Measurements from ENCODE around the gene ACSM3.
A peak's percentile ranks its signal among the peaks of the same experiment; 100 is the strongest.
"Not testable (repeated sequence)": the region's sequence is repeated elsewhere in the genome, so short reads cannot be mapped to it uniquely, and the experiment has no call there.

The ACSM3 gene

GRCh38 chr16:20801278-20801677 is 37.5 kb downstream of the ACSM3 start:
- no peak for DNase-seq (ENCODE audit: low read depth, low spot score)
- H3K4me3 ChIP-seq (ENCODE audit: low read length): no peak overlapping the region

DNA sequence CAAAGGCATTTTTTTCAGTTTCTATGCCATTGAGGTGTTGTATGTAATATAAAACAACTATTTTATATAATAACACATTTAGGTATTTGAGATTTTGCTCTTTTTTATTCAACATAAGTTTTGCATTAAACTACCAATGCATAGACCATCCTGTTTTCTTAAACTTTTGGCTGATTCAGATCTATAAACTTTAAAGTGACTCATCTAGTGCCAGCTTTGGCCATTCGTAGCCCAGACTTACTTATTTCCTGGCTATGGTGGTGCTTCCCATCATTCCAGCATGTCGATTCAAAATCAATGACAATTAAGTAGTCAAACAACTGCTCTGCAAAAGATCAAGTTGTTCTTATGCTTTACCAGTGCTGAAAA is 39.4 kb downstream of the ACSM3 start:
- DNase-seq (ENCODE audit: low read depth, low spot score): no peak
- H3K4me3 ChIP-seq (ENCODE audit: low read length): no peak overlapping the region

- no peak overlapping the region for H3K4me3 ChIP-seq (ENCODE audit: low read length)
- no peak for DNase-seq (ENCODE audit: low read depth, low spot score)
These were observed 39.9 kb downstream of the ACSM3 start for GRCh38 chr16:20803561-20804214.

- DNase-seq (ENCODE audit: low read depth, low spot score); H3K4me3 ChIP-seq (ENCODE audit: low read length): not testable (repeated sequence)
These were observed 41.9 kb downstream of the ACSM3 start for GRCh38 chr16:20805684-20806167.

- DNase-seq (ENCODE audit: low read depth, low spot score): no peak
- no peak within 1 kb of the TSS for H3K4me3 ChIP-seq (ENCODE audit: low read length)
These were observed 42.6 kb downstream of the ACSM3 start, which contains the start of the genes ERI2 and REXO5 for GRCh38 chr16:20806168-20807050. TSS of gene ERI2 (minus strand) at chr16:20806472. CDS start at chr16:20806430, 42 bp downstream. TSS of gene REXO5 (plus strand) at chr16:20806527. CDS start at chr16:20806954, 427 bp downstream.

DNA sequence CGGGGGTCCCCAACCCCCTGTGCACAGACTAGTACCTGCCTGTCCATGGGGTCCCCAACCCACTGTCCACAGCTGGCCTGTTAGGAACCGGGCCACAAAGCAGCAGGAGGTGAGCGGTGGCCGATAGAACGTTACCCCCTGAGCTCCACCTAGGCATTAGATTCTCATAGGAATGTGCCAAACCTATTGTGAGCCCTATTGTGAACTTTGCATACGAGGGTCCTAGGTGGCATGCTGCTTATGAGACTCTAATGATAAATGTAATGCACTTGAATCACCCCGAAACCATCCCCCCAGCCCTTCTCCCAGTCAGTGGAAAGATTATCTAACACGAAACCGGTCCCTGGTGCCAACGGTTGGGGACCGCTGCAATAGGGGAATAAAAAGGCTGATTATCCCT is 44.0 kb downstream of the ACSM3 start:
- no peak overlapping the region for H3K4me3 ChIP-seq (ENCODE audit: low read length)
- no peak for DNase-seq (ENCODE audit: low read depth, low spot score)

DNA sequence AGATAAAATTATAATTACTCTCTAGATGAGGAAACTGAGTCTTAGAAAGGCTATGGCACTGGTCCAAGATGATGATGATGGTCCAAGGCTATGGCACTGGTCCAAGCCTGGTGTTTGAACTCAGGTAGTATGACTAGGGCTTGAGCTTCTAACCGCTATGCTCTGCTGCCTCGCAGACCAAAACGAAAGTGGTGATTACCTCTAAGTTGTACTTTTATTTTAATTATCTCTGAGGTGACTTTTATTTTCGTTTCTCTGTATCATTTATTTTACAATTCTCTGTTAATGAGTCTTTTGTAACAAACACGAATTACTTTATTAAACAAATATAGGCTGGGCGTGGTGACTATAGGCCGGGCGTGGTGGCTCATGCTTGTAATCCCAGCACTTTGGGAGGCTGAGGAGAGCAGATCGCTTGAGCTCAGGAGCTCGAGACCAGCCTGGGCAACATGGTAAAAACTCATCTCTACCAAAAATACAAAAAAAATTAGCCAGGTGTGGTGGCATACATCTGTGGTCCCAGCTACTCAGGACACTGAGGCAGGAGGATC is 48.1 kb downstream of the ACSM3 start:
- no peak for DNase-seq (ENCODE audit: low read depth, low spot score)
- no peak overlapping the region for H3K4me3 ChIP-seq (ENCODE audit: low read length)

GRCh38 chr16:20812510-20812909 is 48.7 kb downstream of the ACSM3 start:
- DNase-seq (ENCODE audit: low read depth, low spot score): no peak
- no peak overlapping the region for H3K4me3 ChIP-seq (ENCODE audit: low read length)

DNA sequence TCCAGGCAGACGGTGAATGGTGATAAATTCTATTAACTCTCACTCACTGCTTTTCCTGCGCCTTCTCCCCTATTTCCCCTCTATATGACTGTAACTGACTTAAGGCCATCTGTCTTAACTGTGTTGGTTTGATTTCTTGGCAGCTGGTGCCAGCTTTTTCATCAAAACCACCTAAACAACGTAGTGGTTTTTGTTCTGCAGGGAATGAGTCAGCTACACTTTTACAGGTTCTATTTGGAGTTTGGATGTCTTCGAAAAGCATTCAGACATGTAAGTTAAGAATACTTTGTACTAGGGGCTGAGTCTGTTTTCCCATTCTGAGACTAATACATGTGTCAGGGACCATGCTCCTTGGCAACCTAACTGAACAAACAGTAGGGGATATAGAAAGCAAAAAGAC is 51.0 kb downstream of the ACSM3 start:
- peak; percentile 85 for DNase-seq (ENCODE audit: low read depth, low spot score)
- H3K4me3 ChIP-seq (ENCODE audit: low read length): peak overlapping the region; percentile 15

GRCh38 chr16:20818929-20819585 is 55.2 kb downstream of the ACSM3 start:
- no peak overlapping the region for H3K4me3 ChIP-seq (ENCODE audit: low read length)
- DNase-seq (ENCODE audit: low read depth, low spot score): no peak

GRCh38 chr16:20821682-20822081 is 57.9 kb downstream of the ACSM3 start:
- DNase-seq (ENCODE audit: low read depth, low spot score): no peak
- no peak overlapping the region for H3K4me3 ChIP-seq (ENCODE audit: low read length)

DNA sequence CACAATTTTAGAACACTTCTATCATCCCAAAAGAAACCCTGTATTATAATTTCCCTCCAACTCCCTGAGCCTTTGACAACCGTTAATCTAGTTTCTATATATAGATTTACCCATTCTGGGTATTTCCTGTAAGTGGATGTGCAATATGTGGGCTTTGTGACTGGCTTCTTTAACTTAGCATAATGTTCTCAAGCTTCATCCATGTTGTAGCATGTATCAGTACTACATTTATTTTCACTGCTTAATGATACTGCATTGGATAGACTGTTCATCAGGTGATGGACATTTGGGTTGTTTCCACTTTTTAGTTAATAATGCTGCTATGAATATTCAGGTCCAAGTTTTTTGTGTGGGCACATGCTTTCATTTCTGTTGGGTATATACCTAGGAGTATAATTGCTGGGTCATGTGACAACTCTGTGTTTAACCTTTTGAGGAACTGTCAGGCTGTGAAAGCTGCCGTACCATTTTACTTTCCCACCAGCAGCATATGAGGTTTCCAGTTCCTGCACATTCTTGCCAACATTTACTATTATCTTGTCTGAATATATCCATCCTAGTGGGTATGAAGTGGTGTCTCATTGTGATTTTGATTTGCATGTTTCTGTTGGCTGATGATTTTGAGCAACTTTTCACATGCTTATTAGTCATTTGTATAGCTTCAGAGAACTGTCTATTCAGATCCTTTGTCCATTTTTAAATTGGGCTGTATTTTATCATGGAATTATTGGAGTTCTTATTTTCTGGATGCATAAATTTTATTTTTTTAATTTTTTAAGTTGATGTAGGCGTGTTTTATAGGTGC is 58.9 kb downstream of the ACSM3 start:
- H3K4me3 ChIP-seq (ENCODE audit: low read length): no peak overlapping the region
- peak; percentile 46 for DNase-seq (ENCODE audit: low read depth, low spot score)

DNA sequence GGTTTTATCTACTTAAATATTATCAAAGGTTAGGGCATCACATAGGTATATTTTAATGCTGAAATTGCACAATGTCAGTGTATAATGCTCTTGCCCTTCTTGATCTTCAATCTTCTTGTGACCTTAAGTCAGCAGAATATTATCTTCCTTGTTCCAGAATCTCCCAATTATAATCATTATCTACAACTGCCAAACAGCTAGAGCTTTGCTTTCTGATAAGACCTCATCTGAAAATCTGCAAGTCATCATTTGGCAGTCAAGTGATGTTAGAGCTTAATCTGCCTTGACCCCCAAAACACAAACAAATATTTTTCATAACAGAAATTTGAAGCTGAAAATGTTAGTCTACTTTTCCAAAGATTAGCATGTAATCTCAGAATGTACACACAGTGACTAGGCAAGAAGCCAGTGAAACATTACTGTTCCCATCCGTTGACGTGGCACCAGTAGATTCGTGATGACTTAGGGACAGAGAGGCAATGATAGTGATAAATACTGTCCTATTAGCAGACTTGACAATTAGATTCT is 62.3 kb downstream of the ACSM3 start:
- no peak for DNase-seq (ENCODE audit: low read depth, low spot score)
- H3K4me3 ChIP-seq (ENCODE audit: low read length): no peak overlapping the region

DNA sequence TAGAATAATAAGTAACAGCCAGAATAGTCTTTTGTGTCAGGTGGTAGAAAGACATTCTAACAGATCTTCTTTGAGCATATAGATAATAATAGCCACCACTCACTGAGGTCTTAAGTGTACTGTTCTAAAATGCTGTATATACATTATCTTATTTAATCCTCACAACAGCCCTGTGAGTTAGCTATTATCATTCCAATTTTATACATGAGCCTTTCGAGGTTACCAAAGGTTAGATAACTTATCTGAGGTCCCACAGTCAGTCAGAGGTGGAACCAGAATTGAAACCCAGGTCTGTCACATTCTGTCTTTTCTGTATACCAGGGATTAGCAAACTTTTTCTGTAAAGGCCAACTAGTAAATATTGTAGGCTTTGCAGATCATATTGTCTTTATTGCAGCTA is 65.7 kb downstream of the ACSM3 start:
- no peak for DNase-seq (ENCODE audit: low read depth, low spot score)
- H3K4me3 ChIP-seq (ENCODE audit: low read length): no peak overlapping the region

GRCh38 chr16:20830372-20830771 is 66.6 kb downstream of the ACSM3 start:
- no peak overlapping the region for H3K4me3 ChIP-seq (ENCODE audit: low read length)
- DNase-seq (ENCODE audit: low read depth, low spot score): no peak

GRCh38 chr16:20833086-20833485 is 69.3 kb downstream of the ACSM3 start:
- no peak for DNase-seq (ENCODE audit: low read depth, low spot score)
- no peak overlapping the region for H3K4me3 ChIP-seq (ENCODE audit: low read length)

GRCh38 chr16:20838240-20838639 is 74.4 kb downstream of the ACSM3 start:
- no peak overlapping the region for H3K4me3 ChIP-seq (ENCODE audit: low read length)
- DNase-seq (ENCODE audit: low read depth, low spot score): no peak

DNA sequence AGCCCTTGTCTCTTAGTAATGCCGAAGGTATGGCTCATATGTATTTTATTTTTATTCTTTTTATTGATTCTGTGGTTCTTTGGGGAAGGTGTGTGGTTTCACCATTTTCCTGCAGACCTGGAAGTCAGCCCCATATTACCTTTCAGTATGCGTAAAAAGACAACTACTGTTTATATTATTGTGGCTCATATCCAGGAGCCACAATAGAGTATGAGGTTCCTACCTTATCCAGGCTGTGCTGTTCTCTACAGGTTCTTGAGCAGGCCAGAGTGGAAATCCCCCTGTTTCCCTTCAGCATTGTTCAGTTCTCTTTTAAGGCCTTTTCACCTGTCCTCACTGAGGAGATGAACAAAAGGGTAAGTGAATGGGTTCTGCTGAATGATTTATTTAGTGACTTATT is 75.7 kb downstream of the ACSM3 start:
- H3K4me3 ChIP-seq (ENCODE audit: low read length): no peak overlapping the region

More for the DNA sequence above, 75.7 kb downstream of the ACSM3 start:
- no peak for DNase-seq (ENCODE audit: low read depth, low spot score)

Data from Jurkat, Clone E6-1 (cell line).